Lung (tissue), 12 donors: ENCODE results near the gene MRFAP1. TPM values are rescaled to one million over a fixed set of nuclear protein-coding genes. Genes with fewer than 3 reads are reported as not detected.

Source experiments
- ATAC-seq: fragments of 200-7000 bp; cut with Tn5 transposase; one replicate; pipeline ENCODE4 v1.9.1; 2020; ENCODE audit warnings: moderate number of reproducible peaks; ENCODE audit not compliant: insufficient read depth, low FRiP score
- DNase-seq, 3 donors: peaks; one replicate each; pipeline ENCODE4 v3.0.0-alpha.2; 2013 to 2017
- H3K27ac ChIP-seq, 2 donors: one replicate each; pipeline ENCODE4 v1.5.1; 2013; ENCODE audit warnings: mild to moderate bottlenecking in 2 of 2, moderate library complexity in 2 of 2, control low read depth in 1 of 2, inconsistent platforms in 1 of 2, low read depth in 1 of 2, low read length in 1 of 2
- H3K27me3 ChIP-seq, 3 donors: one replicate each; pipeline ENCODE4 v1.5.1; 2013; ENCODE audit warnings: low read length in 2 of 3; ENCODE audit not compliant: control insufficient read depth in 3 of 3, insufficient read depth in 3 of 3
- H3K36me3 ChIP-seq, 4 donors: one replicate each; pipeline ENCODE4 v1.5.1; 2013; ENCODE audit warnings: low read length in 4 of 4, mild to moderate bottlenecking in 1 of 4, moderate library complexity in 1 of 4; ENCODE audit not compliant: control insufficient read depth in 4 of 4, insufficient read depth in 4 of 4
- H3K4me1 ChIP-seq, 5 donors: one replicate each; pipeline ENCODE4 v1.5.1; 2013; ENCODE audit warnings: low read length in 5 of 5, mild to moderate bottlenecking in 2 of 5, moderate library complexity in 1 of 5; ENCODE audit not compliant: control insufficient read depth in 5 of 5, insufficient read depth in 5 of 5
- H3K4me3 ChIP-seq: one replicate; pipeline ENCODE4 v1.5.1; 2013; ENCODE audit warnings: mild to moderate bottlenecking, control low read depth, moderate library complexity
- H3K9ac ChIP-seq, 2 donors: one replicate each; pipeline ENCODE4 v1.5.1; 2013; ENCODE audit warnings: low read length in 2 of 2, control low read depth in 1 of 2; ENCODE audit not compliant: insufficient read depth in 1 of 2
- H3K9me3 ChIP-seq, 4 donors: one replicate each; pipeline ENCODE4 v1.5.1; 2013; ENCODE audit warnings: low read length in 3 of 4, mild to moderate bottlenecking in 1 of 4, moderate library complexity in 1 of 4; ENCODE audit not compliant: control insufficient read depth in 4 of 4, insufficient read depth in 3 of 4
- WGBS, 2 donors: extraction: QIAGEN DNeasy Blood & Tissue Kit; methylation state at CpG; one replicate each; pipeline ENCODE4 v1.1.7; 2013; 5-methylcytosine and 5-hydroxymethylcytosine counted together
- polyA plus RNA-seq, 2 donors: library from polyadenylated mRNA; stranded (reverse); fragments of 200-250 nt; gene quantifications; one replicate each; pipeline ENCODE4 v1.2.1, GENCODE V29; 2013
- total RNA-seq, 2 donors: library from RNA; depleted of rRNA in 1 of 2; stranded (reverse); fragments of >200 nt in 1 of 2; gene quantifications; one replicate each; pipeline ENCODE4 v1.2.1, GENCODE V29; 2014 to 2021
- TF ChIP-seq, protein P1 (sequence below): IDR thresholded peaks from 2 replicates; pipeline ENCODE4 v1.5.1; 2012; ENCODE audit warnings: mild to moderate bottlenecking; ENCODE audit errors: control extremely low read depth, extremely low read depth
- donor health status: control.
- donor health status: control.
- donor health status: Bipolar disorder and iron deficiency.
- donor health status: healthy.
- donor health status: DM: yes; HTN: yes; CAD: no.

The MRFAP1 gene
- total and polyA plus RNA-seq, 4 donors, result 183 to 286 (median 218) TPM

GRCh38 chr4:6641971-6642320, 1.5 kb downstream of the MRFAP1 start:
- Histone ChIP-seq H3K27me3 (no peaks in the 10 kb centered on the region), H3K36me3 (peaks cover 2 to 19% (median 12%) of the 10 kb centered on the region in 4 donors), H3K9ac (peak overlapping the region; percentile 98 to 100), H3K9me3 (no peaks in the 10 kb centered on the region), H3K4me3 (peak overlapping the region; percentile 93), H3K27ac (peak overlapping the region; percentile 37 to 92), H3K4me1 (peaks cover 6 to 22% (median 18%) of the 10 kb centered on the region in 5 donors)
- WGBS, 2 donors, result 52 to 71% methylated on average over 5 of the region's 5 CpGs
- no peak for ATAC-seq
- TF ChIP-seq, protein P1, sequence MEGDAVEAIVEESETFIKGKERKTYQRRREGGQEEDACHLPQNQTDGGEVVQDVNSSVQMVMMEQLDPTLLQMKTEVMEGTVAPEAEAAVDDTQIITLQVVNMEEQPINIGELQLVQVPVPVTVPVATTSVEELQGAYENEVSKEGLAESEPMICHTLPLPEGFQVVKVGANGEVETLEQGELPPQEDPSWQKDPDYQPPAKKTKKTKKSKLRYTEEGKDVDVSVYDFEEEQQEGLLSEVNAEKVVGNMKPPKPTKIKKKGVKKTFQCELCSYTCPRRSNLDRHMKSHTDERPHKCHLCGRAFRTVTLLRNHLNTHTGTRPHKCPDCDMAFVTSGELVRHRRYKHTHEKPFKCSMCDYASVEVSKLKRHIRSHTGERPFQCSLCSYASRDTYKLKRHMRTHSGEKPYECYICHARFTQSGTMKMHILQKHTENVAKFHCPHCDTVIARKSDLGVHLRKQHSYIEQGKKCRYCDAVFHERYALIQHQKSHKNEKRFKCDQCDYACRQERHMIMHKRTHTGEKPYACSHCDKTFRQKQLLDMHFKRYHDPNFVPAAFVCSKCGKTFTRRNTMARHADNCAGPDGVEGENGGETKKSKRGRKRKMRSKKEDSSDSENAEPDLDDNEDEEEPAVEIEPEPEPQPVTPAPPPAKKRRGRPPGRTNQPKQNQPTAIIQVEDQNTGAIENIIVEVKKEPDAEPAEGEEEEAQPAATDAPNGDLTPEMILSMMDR, result no peak
- DNase-seq, result no peak

- peak overlapping the region in 1 of 2 donors; percentile 7 for H3K27ac ChIP-seq
- H3K9ac ChIP-seq, result no peak overlapping the region
- H3K4me3 ChIP-seq, result no peak overlapping the region
- peaks cover 2 to 19% (median 12%) of the 10 kb centered on the region in 4 donors for H3K36me3 ChIP-seq
- peaks cover 6 to 22% (median 18%) of the 10 kb centered on the region in 5 donors for H3K4me1 ChIP-seq
- H3K27me3 ChIP-seq, result no peaks in the 10 kb centered on the region
- TF ChIP-seq, protein P1, result no peak
- DNase-seq (no peak), ATAC-seq (no peak)
- no peaks in the 10 kb centered on the region for H3K9me3 ChIP-seq
- 86 to 90% methylated on average over 8 of the region's 8 CpGs for WGBS, 2 donors
Observed at GRCh38 chr4:6643141-6643847, 2.8 kb downstream of the MRFAP1 start.

GRCh38 chr4:6644792-6645530, 4.5 kb downstream of the MRFAP1 start:
- Histone ChIP-seq H3K9ac (no peak overlapping the region), H3K36me3 (peaks cover 2 to 19% (median 12%) of the 10 kb centered on the region in 4 donors), H3K9me3 (no peaks in the 10 kb centered on the region), H3K4me1 (peaks cover 6 to 19% (median 18%) of the 10 kb centered on the region in 5 donors), H3K27me3 (no peaks in the 10 kb centered on the region), H3K27ac (no peak overlapping the region), H3K4me3 (no peak overlapping the region)
- ATAC-seq, result no peak
- DNase-seq, result no peak
- whole genome bisulfite sequencing, 2 donors, result 71% methylated on average over 5 of the region's 5 CpGs
- TF ChIP-seq, protein P1, result no peak
